HTR-8/SVneo (cell line): ENCODE data around the gene NOS1AP.
A peak's percentile ranks its signal among the peaks of the same experiment; 100 is the strongest.

Source experiments
- DNase-seq: peaks from one replicate; pipeline ENCODE4 v3.0.0; 2011; ENCODE audit warnings: low spot score, mixed read lengths; ENCODE audit not compliant: insufficient read length
- FAIRE-seq: peaks from 2 replicates; lab custom pipeline; 2011; peaks lifted over from hg19 to GRCh38; lab: Jason Lieb, UNC

NOS1AP gene

GRCh38 chr1:162370161-162370560, 300.7 kb downstream of the NOS1AP start:
- DNase-seq, result no peak
- no peak for FAIRE-seq

GRCh38 chr1:162370721-162371120, 301.2 kb downstream of the NOS1AP start:
- DNase-seq (no peak), FAIRE-seq (no peak)

- FAIRE-seq, result no peak
- DNase-seq, result no peak
Measured at GRCh38 chr1:162371611-162372010, 302.1 kb downstream of the NOS1AP start.

DNA sequence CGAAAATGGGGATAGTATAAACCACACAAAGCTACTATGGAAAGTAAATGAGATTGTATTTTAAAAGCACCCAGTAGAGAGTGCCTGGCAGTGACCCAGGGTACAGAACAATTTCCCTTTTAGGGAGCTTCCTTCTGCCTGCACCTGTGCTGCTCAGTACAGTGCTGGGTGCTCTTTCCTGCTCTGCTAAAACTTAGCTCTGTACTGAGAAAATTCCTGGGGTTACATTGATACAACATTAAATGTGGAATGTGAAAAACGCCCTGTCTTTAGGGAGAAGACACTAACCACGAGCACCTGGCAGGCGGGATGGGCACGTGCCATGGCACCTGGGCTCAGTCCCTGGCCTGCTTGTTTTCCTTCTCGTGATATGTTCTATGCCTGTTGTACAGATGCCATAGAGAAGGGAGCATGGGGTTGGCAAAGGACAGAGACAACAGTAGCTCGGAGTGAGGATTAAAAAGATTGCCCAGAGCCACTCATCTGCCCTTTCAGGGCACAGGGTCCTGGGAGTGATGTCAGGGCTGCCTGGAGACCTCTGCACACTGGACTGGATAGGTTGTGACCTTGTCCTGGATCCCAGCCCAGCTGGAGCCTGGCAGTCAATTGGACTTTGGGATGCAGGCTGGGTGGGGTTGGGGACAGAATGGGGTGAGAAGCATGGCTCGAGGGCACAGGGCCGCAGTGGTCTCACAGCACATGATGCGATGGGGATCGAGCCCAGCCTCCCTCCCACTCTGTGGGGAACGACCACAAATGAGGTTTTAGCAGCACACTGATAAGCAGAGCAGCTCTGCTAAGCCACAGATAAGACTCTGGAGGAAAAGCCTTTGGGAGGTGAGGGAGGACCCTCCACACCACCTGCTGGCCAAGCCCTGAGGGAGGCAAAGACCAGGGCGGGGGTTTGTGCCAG, 302.9 kb downstream of the NOS1AP start:
- DNase-seq, result no peak
- no peak for FAIRE-seq

DNA sequence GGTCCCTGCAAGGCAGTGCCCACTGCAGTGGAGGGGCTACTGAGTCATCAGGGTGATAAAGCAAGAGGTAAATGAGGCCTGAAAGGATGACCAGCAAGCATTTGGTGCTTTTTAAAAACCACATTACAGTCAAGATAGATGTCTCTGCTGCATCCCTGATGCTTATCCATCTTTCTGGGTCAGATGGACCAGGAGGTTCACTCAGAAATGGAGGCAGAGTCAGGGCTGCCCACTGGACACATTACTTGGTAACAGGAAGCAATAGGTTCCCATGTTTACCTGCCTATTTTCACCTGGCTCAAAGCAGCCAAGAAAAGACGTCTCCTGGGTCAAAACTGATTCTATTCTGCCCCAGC, 303.6 kb downstream of the NOS1AP start:
- DNase-seq (no peak), FAIRE-seq (no peak)

DNA sequence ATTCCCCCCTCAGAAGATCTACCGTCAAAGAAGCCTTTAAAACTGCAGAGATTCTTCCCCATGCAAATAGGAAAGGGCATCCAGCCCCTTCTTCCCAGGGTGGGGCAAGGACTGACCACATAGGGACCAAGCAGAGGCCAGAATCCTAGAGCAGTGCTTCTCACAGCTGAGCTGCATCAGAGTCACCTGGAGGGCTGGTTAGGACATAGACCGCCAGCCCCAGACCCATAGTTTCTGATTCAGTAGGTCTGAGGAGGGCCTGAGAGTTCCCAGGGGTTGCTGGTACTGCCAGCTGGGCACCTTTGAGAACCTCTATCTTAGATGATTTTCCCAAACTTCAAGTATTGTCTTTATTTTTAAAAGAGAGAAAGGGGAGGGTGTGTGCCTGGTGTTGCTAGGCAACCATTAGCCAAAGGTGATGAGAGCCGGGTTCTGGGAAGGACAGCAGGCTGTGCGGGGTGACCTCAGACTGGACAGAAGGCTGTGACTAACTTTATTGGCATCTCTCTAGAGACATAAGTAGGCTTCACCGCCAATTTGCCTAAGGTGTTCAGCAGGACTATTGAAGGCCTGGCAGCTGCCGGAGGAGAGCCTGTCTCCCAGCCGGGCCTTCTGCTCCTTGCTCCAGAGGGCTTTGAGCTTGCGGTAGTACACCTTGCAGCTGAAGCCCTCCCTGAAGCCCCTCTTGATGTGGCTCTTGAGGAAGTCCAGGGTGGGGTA, 304.2 kb downstream of the NOS1AP start:
- DNase-seq (peak; percentile 61), FAIRE-seq (no peak)

DNA sequence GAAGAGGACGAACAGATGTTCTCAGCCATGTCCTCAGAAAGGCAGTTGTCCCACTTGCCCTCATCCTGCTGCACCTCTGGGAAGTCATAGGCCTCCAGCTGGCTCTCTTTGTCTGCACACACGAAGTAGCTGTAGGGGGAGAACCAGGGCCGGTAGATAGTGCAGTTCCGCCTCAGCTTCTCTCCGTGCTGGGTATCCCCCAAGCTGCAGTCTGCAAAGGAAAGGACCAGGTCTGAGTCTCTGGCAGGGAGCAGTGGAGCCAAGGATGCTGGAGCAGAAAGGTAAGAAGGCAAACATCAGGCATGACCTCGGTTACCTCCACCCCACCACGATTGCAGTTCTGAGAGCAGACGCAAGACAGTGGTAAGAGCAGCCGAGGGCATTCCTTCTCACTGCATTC, 304.9 kb downstream of the NOS1AP start:
- no peak for FAIRE-seq
- no peak for DNase-seq

DNA sequence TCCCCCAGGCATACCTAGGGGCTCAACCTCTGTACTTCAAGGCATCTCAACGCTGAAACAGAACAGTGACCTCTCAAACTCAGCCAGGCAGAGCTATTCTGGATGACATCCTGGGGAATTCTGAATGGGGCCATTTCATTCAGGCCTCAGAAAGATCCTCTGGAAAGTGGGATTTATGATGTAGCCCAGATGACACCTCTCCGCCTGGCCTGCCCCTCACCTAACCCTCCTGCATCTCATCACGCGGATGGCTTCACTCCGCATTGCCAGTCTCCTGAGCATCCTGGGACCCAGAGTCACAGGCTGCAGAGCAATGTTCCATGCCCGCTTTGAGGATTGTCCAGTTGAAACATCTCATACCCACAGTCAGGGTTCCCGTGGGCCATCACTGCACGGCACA, 306.0 kb downstream of the NOS1AP start:
- FAIRE-seq (no peak), DNase-seq (no peak)

GRCh38 chr1:162376691-162377090, 307.2 kb downstream of the NOS1AP start, which contains the start of gene SPATA46:
TSS of gene SPATA46 (minus strand) at chr1:162376854. CDS start at chr1:162376790, 64 bp downstream.
- no peak for DNase-seq
- no peak for FAIRE-seq

DNA sequence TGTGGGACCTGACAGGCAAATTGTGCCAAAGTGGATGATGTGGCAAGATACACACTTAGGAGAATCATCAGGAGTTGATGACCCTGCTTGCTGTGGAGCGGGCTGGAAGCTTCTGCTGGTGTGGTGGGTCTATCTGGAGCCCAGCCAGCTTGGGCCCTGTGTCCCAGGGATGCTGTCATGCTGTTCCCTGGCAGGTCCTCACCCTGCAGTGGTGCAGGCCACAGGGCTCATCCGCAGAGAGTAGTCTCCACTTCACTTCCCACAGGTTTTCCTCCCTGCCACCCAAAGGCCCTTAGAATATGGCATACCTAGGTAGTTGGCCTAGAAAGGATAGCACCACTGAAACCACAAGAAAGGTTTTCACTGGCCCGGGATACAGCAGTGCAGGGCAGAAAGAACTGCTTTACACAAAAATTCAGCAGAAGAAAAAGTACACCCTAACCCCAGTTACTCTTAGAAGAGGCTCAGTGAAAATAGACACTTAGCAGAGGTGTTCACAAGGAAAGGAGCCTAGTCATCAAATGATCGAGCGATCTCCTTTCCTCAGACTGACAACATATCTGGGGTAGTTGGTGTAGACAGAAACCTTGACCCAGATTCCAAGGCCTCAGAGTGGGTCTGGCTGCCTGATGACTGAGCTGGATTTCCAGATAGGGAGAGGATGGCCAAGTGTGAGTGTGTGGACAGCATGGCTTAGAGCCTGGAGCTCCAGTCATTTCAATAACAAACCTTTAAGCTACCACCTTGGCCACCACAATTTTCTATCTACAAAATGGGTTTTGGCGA, 310.8 kb downstream of the NOS1AP start:
- FAIRE-seq (no peak), DNase-seq (no peak)

DNA sequence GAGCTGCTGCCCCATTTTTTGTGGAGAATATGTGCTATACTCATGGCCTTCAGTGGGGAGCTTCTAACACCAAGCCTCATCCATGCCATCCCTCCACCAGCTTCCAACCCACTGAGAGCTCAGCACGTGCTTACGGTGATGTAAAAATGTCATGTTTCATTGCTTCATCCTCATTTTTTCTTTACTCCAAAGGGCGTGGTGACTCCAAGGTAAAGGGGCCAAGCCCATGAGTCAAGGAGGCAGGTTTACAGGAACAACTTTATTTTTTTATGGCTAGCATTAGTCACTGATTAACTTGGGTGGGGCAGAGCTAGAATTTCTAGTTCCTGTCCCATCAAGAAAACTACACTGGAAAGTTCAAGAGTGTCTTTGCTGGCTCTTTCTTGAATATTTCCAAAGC, 311.9 kb downstream of the NOS1AP start, which contains the start of gene C1orf226:
Gene C1orf226, plus strand, starts transcription at position 346 of the 400 bp plus-strand sequence. CDS start 174 bp downstream, outside the sequence.
- no peak for FAIRE-seq
- no peak for DNase-seq

DNA sequence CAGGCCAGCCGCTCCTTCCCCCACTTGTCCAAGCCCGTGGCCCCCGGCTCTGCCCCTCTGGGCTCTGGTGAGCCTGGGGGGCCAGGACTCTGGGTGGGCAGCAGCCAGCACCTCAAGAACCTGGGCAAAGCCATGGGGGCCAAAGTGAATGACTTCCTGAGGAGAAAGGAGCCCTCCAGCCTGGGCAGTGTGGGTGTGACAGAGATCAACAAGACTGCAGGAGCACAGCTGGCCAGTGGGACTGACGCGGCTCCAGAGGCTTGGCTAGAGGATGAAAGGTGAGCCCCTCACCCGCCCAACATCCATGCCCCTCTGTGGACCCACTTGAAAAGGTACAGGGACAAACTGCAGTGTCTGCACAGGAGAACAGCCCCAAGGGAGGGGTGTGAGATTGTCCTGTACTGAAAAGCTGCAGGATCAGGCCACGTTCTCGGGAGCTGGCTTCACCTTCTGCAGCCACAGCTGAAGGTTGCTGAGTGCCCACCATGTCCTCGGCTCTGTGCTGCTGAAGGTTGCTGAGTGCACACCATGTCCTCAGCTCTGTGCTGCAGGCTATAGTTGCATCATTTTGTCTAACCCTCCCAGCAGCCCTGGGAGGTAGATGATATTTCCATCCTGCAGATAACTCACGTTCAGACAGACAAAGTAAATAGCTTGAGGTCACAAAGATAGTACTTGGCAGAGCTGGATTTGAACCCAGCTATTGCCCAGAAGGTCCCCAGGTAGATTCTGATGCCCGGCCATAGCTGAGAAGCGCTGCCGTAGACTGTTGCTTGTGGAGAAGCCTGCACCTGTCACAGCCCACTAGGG, 312.7 kb downstream of the NOS1AP start:
- no peak for DNase-seq
- no peak for FAIRE-seq

- no peak for FAIRE-seq
Measured at GRCh38 chr1:162383091-162383490, 313.6 kb downstream of the NOS1AP start.

GRCh38 chr1:162383516-162383915, 314.0 kb downstream of the NOS1AP start:
- DNase-seq (no peak), FAIRE-seq (no peak)

More at GRCh38 chr1:162383091-162383490, 313.6 kb downstream of the NOS1AP start:
- no peak for DNase-seq

- FAIRE-seq (no peak), DNase-seq (no peak)
Measured at GRCh38 chr1:162384116-162384515, 314.6 kb downstream of the NOS1AP start.

DNA sequence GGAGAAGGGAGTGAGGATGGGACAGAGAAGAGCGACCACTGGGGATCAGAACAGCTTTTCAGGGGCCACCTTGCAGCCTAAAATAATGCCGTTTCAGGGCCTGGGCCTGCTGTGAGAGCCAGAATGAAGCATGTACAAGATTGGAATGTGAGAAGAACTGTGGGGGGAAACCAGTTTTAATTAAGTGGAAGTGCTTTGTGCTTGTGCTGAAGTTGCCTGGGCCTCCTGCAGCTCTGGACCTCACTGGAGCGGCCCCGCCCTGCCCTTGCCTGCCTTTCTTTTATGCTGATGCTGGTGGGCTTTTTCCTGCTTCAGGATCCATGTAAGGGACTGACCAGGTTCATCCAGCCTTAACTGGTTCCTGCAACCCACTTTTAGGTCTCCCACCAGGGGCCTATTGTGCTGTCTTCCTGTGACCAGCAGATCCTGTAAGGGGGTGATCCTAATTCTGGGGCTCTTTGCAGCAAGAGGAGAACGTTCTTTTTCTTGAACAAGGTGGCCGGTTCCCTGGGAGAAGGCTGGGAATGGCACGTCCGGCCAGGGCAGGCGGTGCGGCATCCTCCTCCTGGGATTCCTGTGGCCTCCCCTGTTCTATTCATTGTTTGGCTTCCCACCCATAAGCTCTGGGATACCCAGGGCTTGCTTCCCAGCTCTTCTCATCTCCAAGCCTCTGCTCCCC, 315.2 kb downstream of the NOS1AP start:
- FAIRE-seq (no peak), DNase-seq (no peak)

GRCh38 chr1:162385280-162385623, 315.8 kb downstream of the NOS1AP start:
- DNase-seq (no peak), FAIRE-seq (no peak)

DNA sequence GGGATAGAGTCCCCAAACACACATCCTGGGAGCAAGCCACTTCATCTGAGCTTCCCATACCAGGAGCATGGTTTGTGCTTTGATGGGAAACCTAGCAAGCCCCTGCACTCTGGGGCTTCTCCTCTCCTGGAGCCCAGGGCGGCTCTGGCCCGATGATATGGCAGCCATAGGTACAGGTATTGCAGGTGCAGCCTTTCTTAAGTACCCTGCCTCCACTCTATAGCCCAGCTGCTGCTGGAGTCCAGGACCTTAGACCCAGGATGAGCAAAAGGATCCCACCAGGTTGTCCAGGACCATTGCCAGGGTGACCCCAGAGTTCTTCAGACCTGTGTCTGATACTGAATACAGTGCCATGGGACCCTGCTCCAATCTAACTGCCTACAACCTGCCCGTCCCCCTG, 316.2 kb downstream of the NOS1AP start:
- FAIRE-seq (no peak), DNase-seq (no peak)
